Adrenal gland (tissue), 12 donors: ENCODE measurements around the gene SERTAD2. TPM values are rescaled to one million over a fixed set of nuclear protein-coding genes. Genes with fewer than 3 reads are reported as not detected.

Experiments
- DNase-seq, 7 donors: peaks; one replicate each; pipeline ENCODE4 v3.0.0-alpha.2; 2019 to 2020
- H3K27ac ChIP-seq, 5 donors: fragments of 200-600 bp; sonication (generic) in 4 of 5; 1 replicate in 3 of 5; 2 replicates in 2 of 5; pipeline versions ENCODE4 v1.5.1 to v1.8.0; 2016 to 2020; ENCODE audit warnings: mild to moderate bottlenecking in 1 of 5
- H3K27me3 ChIP-seq: fragments of 200-600 bp; 2 replicates; pipeline ENCODE4 v1.8.0; 2021
- H3K36me3 ChIP-seq, 2 donors: fragments of 200-600 bp; replicated peaks in 1 of 2; 1 replicate in 1 of 2; 2 replicates in 1 of 2; pipeline versions ENCODE4 v1.5.1 to v1.8.0; 2018 to 2022
- H3K4me1 ChIP-seq, 2 donors: fragments of 200-600 bp; replicated peaks in 1 of 2; 1 replicate in 1 of 2; 2 replicates in 1 of 2; pipeline versions ENCODE4 v1.5.1 to v1.8.0; 2018 to 2021
- H3K4me3 ChIP-seq, 4 donors: fragments of 200-600 bp; sonication (generic) in 3 of 4; one replicate each; pipeline ENCODE4 v1.5.1; 2016 to 2018
- H3K9me3 ChIP-seq, 3 donors: fragments of 200-600 bp; sonication (generic) in 1 of 3; replicated peaks in 1 of 3; 1 replicate in 2 of 3; 2 replicates in 1 of 3; pipeline versions ENCODE4 v1.5.1 to v1.8.0; 2016 to 2021
- POLR2A ChIP-seq, 2 donors: fragments of 450-650 bp; IDR thresholded peaks; one replicate each; pipeline ENCODE4 v1.6.1; 2017; ENCODE audit warnings: antibody characterized with exemption in 2 of 2, mild to moderate bottlenecking in 2 of 2, moderate library complexity in 1 of 2
- WGBS, 4 donors: extraction: QIAGEN DNeasy Blood & Tissue Kit in 2 of 4; methylation state at CpG; one replicate each; pipeline versions ENCODE4 v1.1.5 to v1.1.7; 2013 to 2017; 5-methylcytosine and 5-hydroxymethylcytosine counted together
- intact Hi-C, 2 donors: fragments of 100-400 bp; cut with DNase I; formaldehyde crosslinking; loops; one replicate each; pipeline versions ENCODE4 v1.14.1 to v1.15.0; 2022 to 2023
- polyA plus RNA-seq, 3 donors: library from polyadenylated mRNA; stranded (reverse); fragments of 200-250 nt in 2 of 3; fragments of 350-450 nt in 1 of 3; fragmentation: Illumina TruSeq in 1 of 3; extraction: RNeasy Lipid Tissue Mini Kit (QIAGEN cat#74804) in 1 of 3; gene quantifications; one replicate each; pipeline ENCODE4 v1.2.3, GENCODE V29; 2013 to 2014
- total RNA-seq, 9 donors: library from RNA; depleted of rRNA in 4 of 9; stranded (reverse); fragments of >200 nt in 4 of 9; fragments of 120-200 nt in 1 of 9; fragmentation: NEBNext Ultra II Directional in 1 of 9; extraction: Animal tissue kit (Norgen Biotek cat#: 25700) in 1 of 9; gene quantifications; one replicate each; pipeline versions ENCODE4 v1.1.0 to v1.2.4, GENCODE V29; 2013 to 2023
- TF ChIP-seq, protein P1 (sequence below), 6 experiments: fragments of 450-650 bp in 4 of 6; fragments of 200-600 bp in 2 of 6; sonication (generic) in 1 of 6; IDR thresholded peaks; 1 replicate in 5 of 6; 2 replicates in 1 of 6; pipeline versions ENCODE4 v1.5.1 to v1.8.0; 2016 to 2021; ENCODE audit warnings: antibody characterized with exemption in 6 of 6, mild to moderate bottlenecking in 2 of 6, moderate library complexity in 1 of 6
- donor health status: healthy with polysubstance abuse.
- donor health status: Bipolar disorder and iron deficiency.
- donor health status: DM: yes; HTN: yes; CAD: no.
- donor health status: DM: no; HTN: no; CAD: no.
- donor health status: DM: no; HTN: no; CAD: no.
- donor health status: DM: yes; HTN: yes; CAD: no.

SERTAD2 gene
- total and polyA plus RNA-seq, 12 donors = 5.1 to 18.3 (median 11.3) TPM

DNA sequence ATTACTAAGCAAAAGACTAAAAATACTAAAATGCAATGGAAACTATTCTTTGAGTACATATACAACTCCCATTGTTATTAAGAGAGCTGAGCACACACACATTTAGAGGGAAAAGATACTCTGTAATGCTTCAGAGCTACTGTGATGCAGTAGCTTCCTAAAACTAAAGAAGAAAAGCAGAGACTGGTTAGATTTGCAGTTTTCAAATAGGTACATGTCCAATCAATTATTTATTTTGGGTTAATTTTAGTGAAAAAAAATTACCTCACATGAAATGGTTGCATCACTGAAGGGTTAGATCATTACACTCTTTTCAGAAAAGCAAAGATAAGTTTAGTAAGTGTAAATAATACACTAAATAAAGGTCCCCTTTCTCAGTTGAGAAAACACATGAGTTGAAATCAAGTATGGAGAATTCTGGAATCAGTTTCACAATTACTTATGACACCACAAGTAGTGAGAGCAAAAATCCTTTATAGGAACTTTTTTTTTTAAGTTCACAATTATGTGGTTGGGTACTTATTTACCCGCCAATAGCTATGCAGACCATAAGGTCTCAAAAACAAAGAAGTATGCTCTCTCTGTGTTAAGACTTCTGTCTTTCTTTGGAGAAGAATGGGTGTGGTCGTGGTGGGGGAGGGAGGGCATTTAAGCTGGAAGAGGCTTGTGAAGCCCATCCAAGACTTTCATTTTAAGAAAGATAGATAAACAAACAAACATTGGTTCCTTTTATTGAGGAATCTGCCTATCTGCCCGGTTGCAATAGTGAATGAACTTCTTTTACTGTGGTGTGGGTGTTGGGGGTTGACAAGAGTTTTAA, 25.3 kb upstream of the SERTAD2 start:
- no peak for DNase-seq
- WGBS, 4 donors = 51 to 61% (median 52%) methylated on average over 3 of the region's 3 CpGs
- Histone ChIP-seq H3K4me1 (peaks cover 0 to 9% of the 10 kb centered on the region in 2 donors), H3K27ac (no peak overlapping the region), H3K36me3 (no peaks in the 10 kb centered on the region), H3K9me3 (no peaks in the 10 kb centered on the region), H3K4me3 (no peak overlapping the region), H3K27me3 (no peaks in the 10 kb centered on the region)
- no peak for TF ChIP-seq POLR2A (IDR thresholded peaks at IDR 0.05)
- TF ChIP-seq, protein P1, sequence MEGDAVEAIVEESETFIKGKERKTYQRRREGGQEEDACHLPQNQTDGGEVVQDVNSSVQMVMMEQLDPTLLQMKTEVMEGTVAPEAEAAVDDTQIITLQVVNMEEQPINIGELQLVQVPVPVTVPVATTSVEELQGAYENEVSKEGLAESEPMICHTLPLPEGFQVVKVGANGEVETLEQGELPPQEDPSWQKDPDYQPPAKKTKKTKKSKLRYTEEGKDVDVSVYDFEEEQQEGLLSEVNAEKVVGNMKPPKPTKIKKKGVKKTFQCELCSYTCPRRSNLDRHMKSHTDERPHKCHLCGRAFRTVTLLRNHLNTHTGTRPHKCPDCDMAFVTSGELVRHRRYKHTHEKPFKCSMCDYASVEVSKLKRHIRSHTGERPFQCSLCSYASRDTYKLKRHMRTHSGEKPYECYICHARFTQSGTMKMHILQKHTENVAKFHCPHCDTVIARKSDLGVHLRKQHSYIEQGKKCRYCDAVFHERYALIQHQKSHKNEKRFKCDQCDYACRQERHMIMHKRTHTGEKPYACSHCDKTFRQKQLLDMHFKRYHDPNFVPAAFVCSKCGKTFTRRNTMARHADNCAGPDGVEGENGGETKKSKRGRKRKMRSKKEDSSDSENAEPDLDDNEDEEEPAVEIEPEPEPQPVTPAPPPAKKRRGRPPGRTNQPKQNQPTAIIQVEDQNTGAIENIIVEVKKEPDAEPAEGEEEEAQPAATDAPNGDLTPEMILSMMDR (IDR thresholded peaks at IDR 0.05) = no peak
- intact Hi-C loops = no loop called here

DNA sequence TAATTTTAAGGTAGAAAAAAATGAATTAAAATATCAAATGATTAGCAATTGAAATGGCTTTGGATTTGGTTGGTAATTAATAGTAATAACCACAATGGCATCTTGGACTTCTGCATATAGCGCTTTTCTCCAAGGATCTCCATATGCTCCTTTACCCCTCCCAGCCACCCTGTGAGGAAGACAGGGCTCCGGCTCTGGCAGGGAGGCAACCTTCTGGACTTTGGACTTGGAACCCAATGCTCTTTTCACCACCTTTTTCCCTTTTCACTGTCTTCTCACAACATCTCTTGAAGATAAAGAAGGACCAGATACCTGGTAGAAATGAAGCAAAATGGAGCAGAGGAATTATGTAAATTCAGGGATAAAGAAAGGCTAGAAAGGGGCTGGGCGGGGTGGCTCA, 23.8 kb upstream of the SERTAD2 start:
- intact Hi-C loops = no loop called here
- TF ChIP-seq, protein P1 (IDR thresholded peaks at IDR 0.05) = no peak
- no peak for TF ChIP-seq POLR2A (IDR thresholded peaks at IDR 0.05)
- 96 to 97% (median 97%) methylated on average over 3 of the region's 3 CpGs for WGBS, 4 donors
- no peak overlapping the region for H3K4me3 ChIP-seq
- no peaks in the 10 kb centered on the region for H3K27me3 ChIP-seq
- no peak for DNase-seq
- H3K27ac ChIP-seq = no peak overlapping the region
- peaks cover 0 to 9% of the 10 kb centered on the region in 2 donors for H3K4me1 ChIP-seq
- H3K36me3 ChIP-seq = no peaks in the 10 kb centered on the region
- H3K9me3 ChIP-seq = no peaks in the 10 kb centered on the region

DNA sequence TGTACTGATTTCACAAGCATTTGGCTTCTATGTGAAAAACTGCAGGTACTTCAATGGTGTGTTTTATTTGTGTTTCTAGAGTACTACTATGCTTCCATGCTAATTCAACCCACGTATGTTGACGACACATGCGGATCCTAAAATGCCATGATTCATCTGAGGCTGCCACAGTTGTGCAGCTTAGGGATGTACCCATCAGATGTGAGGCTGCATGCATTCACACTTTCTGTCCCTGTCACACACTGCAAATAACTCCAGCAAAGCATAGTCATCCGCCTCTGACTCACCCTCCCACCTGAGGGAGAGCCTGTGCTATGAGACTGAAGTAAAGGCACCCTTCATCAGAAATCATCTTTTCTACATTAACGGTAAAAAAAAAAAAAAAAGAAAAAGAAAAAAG, 22.1 kb upstream of the SERTAD2 start:
- intact Hi-C loops = no loop called here
- H3K4me1 ChIP-seq = peaks cover 0 to 9% of the 10 kb centered on the region in 2 donors
- no peak overlapping the region for H3K4me3 ChIP-seq
- WGBS, 4 donors = 76 to 89% (median 82%) methylated on average over 5 of the region's 5 CpGs
- no peaks in the 10 kb centered on the region for H3K27me3 ChIP-seq
- H3K27ac ChIP-seq = no peak overlapping the region
- TF ChIP-seq, protein P1 (IDR thresholded peaks at IDR 0.05) = no peak
- TF ChIP-seq POLR2A (IDR thresholded peaks at IDR 0.05) = no peak
- DNase-seq = peak in 1 of 7 donors; percentile 12
- no peaks in the 10 kb centered on the region for H3K36me3 ChIP-seq
- no peaks in the 10 kb centered on the region for H3K9me3 ChIP-seq

DNA sequence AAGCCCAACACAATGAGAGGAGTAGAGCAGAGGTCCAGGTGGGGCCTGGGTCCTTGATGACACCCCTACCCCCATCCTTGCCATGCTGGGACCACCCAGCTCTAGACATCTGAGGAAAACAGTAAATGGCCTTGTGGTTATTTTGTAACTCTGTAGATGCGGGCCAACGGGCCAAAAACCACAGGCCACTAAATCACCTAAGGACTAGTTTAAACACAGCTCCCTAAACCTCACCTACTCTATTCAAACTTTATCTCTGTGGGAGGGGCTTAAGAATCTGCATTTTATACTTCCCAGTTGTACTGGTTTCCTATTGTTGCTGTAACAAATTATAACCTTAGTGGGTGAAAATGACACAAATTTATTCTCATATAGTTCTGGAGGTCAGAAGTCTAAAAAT, 19.0 kb upstream of the SERTAD2 start:
- Histone ChIP-seq H3K36me3 (no peaks in the 10 kb centered on the region), H3K27ac (no peak overlapping the region), H3K27me3 (no peaks in the 10 kb centered on the region), H3K4me3 (no peak overlapping the region), H3K9me3 (no peaks in the 10 kb centered on the region), H3K4me1 (no peaks in the 10 kb centered on the region)
- DNase-seq = no peak
- intact Hi-C loops = no loop called here
- TF ChIP-seq, protein P1 (IDR thresholded peaks at IDR 0.05) = no peak
- TF ChIP-seq POLR2A (IDR thresholded peaks at IDR 0.05) = no peak
- WGBS, 4 donors = 39 to 56% (median 49%) methylated on average over 2 of the region's 2 CpGs
